IPS-18c (cell line): ENCODE measurements around the gene MYO1H.

Experiments used
- H3K4me3 ChIP-seq: 2 replicates; pipeline ENCODE4 v1.7.0; 2013; ENCODE audit warnings: low read depth, mild to moderate bottlenecking, low read length, moderate library complexity; ENCODE audit not compliant: insufficient read depth
- H3K9me3 ChIP-seq: one replicate; pipeline ENCODE4 v1.6.1; 2013; ENCODE audit warnings: mild to moderate bottlenecking, low read length, moderate library complexity; ENCODE audit not compliant: control insufficient read depth, insufficient read depth

MYO1H gene

GRCh38 chr12:109450980-109451379, 103.3 kb downstream of the MYO1H start:
- H3K9me3 ChIP-seq = no peaks in the 10 kb centered on the region

GRCh38 chr12:109451400-109451799, 103.7 kb downstream of the MYO1H start:
- H3K9me3 ChIP-seq = no peaks in the 10 kb centered on the region

More at GRCh38 chr12:109450980-109451379, 103.3 kb downstream of the MYO1H start:
- H3K4me3 ChIP-seq = no peak overlapping the region

GRCh38 chr12:109452489-109452888, 104.8 kb downstream of the MYO1H start:
- H3K4me3 ChIP-seq = no peak overlapping the region
- H3K9me3 ChIP-seq = no peaks in the 10 kb centered on the region

More at GRCh38 chr12:109451400-109451799, 103.7 kb downstream of the MYO1H start:
- H3K4me3 ChIP-seq = no peak overlapping the region

GRCh38 chr12:109455706-109456105, 108.0 kb downstream of the MYO1H start:
- Histone ChIP-seq H3K9me3 (no peaks in the 10 kb centered on the region), H3K4me3 (no peak overlapping the region)

- no peaks in the 10 kb centered on the region for H3K9me3 ChIP-seq
- peak overlapping the region; percentile 32; the same call in 1 of the 2 replicates for H3K4me3 ChIP-seq
Observed at GRCh38 chr12:109458086-109458485, 110.4 kb downstream of the MYO1H start.

GRCh38 chr12:109458771-109459208, 111.1 kb downstream of the MYO1H start:
- Histone ChIP-seq H3K4me3 (peak overlapping the region; percentile 32), H3K9me3 (no peaks in the 10 kb centered on the region)

GRCh38 chr12:109459247-109459646, 111.5 kb downstream of the MYO1H start:
- H3K4me3 ChIP-seq = no peak overlapping the region
- H3K9me3 ChIP-seq = no peaks in the 10 kb centered on the region

- no peak overlapping the region for H3K4me3 ChIP-seq
- H3K9me3 ChIP-seq = no peaks in the 10 kb centered on the region
Observed at GRCh38 chr12:109460538-109460937, 112.8 kb downstream of the MYO1H start.

GRCh38 chr12:109461049-109461845, 113.5 kb downstream of the MYO1H start:
- Histone ChIP-seq H3K4me3 (no peak overlapping the region), H3K9me3 (no peaks in the 10 kb centered on the region)

GRCh38 chr12:109461846-109462756, 114.4 kb downstream of the MYO1H start:
- no peaks in the 10 kb centered on the region for H3K9me3 ChIP-seq
- H3K4me3 ChIP-seq = no peak overlapping the region

- Histone ChIP-seq H3K9me3 (no peaks in the 10 kb centered on the region), H3K4me3 (no peak overlapping the region; the same call in 1 of the 2 replicates)
Observed at GRCh38 chr12:109462868-109463692, 115.4 kb downstream of the MYO1H start.

GRCh38 chr12:109463756-109464155, 116.1 kb downstream of the MYO1H start:
- Histone ChIP-seq H3K9me3 (no peaks in the 10 kb centered on the region), H3K4me3 (no peak overlapping the region; the same call in 1 of the 2 replicates)

GRCh38 chr12:109464642-109465351, 117.1 kb downstream of the MYO1H start:
- no peak overlapping the region for H3K4me3 ChIP-seq
- no peaks in the 10 kb centered on the region for H3K9me3 ChIP-seq

GRCh38 chr12:109466305-109466704, 118.6 kb downstream of the MYO1H start:
- Histone ChIP-seq H3K4me3 (no peak overlapping the region), H3K9me3 (no peaks in the 10 kb centered on the region)

- no peaks in the 10 kb centered on the region for H3K9me3 ChIP-seq
- no peak overlapping the region for H3K4me3 ChIP-seq
Observed at GRCh38 chr12:109466821-109467220, 119.1 kb downstream of the MYO1H start.

GRCh38 chr12:109467978-109468676, 120.4 kb downstream of the MYO1H start:
- H3K4me3 ChIP-seq = no peak overlapping the region
- no peaks in the 10 kb centered on the region for H3K9me3 ChIP-seq
